ENCODE measurements around the gene SV2C. TPM values are rescaled to one million over a fixed set of nuclear protein-coding genes. Genes with fewer than 3 reads are reported as not detected.

Gene SV2C
- total RNA-seq, 4 donors from 2014 or later = 0.87 to 1.7 (median 1.4) TPM

DNA sequence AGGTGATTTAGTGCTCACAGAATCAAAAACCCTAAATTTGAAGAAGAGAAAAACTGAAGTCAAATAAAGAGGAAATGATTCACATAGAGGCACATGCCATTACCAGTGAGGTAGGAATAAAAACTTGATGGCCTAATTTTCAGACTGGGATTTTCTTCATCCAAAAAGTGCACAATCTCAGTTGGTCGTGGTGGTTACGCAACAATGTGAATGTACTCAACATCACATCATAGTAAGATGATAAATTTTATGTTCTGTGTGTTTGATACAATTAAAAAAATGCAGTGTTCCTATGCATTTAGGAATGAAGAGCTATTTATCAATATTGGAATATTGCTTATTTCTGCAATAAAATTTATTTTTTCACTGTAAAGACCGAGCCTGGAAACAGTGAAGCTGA lies 60.7 kb downstream of the SV2C start:
- no peak overlapping the region for H3K27ac ChIP-seq

DNA sequence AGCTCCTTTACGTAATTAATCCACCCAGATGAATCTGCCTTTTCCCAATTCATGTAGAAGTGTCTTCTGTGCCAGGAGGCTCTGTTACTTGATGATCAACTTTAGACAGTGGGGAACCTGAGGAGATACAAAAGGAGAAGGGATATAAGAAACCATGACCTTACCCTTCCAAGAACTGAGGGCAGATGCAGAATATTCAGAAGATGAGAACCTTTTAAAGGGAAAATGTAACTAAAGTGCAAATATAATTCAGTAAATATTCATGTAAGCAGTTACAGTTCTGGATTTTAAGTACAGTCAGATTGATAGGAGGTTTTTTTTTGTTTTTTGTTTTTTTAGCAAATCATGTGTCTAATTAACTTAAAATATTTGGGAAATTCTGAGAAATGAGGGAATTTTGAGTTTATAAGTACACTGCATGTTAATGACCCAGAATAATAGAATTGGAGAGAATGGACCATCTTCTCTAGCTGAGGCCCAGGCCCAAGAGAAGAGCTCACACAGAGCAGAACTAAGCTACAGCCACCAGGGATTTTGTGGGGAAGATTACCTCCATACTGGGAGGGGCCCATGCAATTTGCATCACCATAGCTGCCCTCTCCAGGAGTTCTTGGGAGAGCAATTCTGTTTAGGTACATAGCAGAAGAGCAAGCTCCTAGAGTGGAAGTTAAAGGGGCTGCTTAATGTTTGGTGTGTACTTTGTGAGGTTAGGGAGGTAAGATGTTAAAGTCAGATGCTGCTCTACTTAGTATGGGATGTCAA lies 61.5 kb downstream of the SV2C start:
- H3K27me3 ChIP-seq = no peaks in the 10 kb centered on the region
- no peaks in the 10 kb centered on the region for H3K4me1 ChIP-seq
- H3K27ac ChIP-seq = no peak overlapping the region
- 80 to 96% methylated on average over 1 of the region's 1 CpG for WGBS, 2 donors
- no peaks in the 10 kb centered on the region for H3K9me3 ChIP-seq
- no peak for TF ChIP-seq EP300 (IDR thresholded peaks at IDR 0.05)
- no peak for TF ChIP-seq CTCF (IDR thresholded peaks at IDR 0.05)
- TF ChIP-seq POLR2A (IDR thresholded peaks at IDR 0.05) = no peak
- no peak for DNase-seq (ENCODE audit: low spot score in 2 of 2)
- H3K4me3 ChIP-seq = no peak overlapping the region
- H3K36me3 ChIP-seq = no peaks in the 10 kb centered on the region

More for the DNA sequence above, 60.7 kb downstream of the SV2C start:
- Histone ChIP-seq H3K36me3 (no peaks in the 10 kb centered on the region), H3K4me1 (no peaks in the 10 kb centered on the region), H3K27me3 (no peaks in the 10 kb centered on the region), H3K4me3 (no peak overlapping the region), H3K9me3 (no peaks in the 10 kb centered on the region)
- TF ChIP-seq CTCF (IDR thresholded peaks at IDR 0.05) = no peak
- TF ChIP-seq POLR2A (IDR thresholded peaks at IDR 0.05) = no peak
- TF ChIP-seq EP300 (IDR thresholded peaks at IDR 0.05) = no peak
- no peak for DNase-seq (ENCODE audit: low spot score in 2 of 2)
- 77 to 83% methylated on average over 3 of the region's 3 CpGs for WGBS, 2 donors

DNA sequence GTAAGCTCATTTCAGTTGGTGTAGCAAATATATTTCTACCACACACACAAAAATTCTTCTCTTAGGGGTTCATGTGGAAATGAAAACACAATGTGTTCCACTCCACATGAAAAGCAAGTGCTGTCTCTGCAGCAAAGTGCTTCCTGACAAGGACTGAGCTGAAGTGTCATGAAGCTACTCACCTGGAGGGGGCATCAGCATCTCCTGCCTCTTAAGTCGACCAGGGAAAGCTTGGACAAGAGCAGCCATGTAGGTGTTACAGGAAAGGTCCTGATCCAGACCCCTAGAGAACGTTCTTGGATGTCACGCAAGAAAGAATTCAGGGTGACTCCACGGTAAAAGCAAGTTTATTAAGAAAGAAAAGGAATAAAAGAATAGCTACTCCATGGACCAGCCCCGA lies 62.8 kb downstream of the SV2C start:
- H3K27me3 ChIP-seq = no peaks in the 10 kb centered on the region
- H3K9me3 ChIP-seq = no peaks in the 10 kb centered on the region
- DNase-seq (ENCODE audit: low spot score in 2 of 2) = no peak
- no peak overlapping the region for H3K4me3 ChIP-seq
- no peaks in the 10 kb centered on the region for H3K4me1 ChIP-seq
- H3K36me3 ChIP-seq = no peaks in the 10 kb centered on the region
- TF ChIP-seq EP300 (IDR thresholded peaks at IDR 0.05) (no peak), POLR2A (IDR thresholded peaks at IDR 0.05) (no peak), CTCF (IDR thresholded peaks at IDR 0.05) (no peak)
- WGBS, 2 donors = 74 to 81% methylated on average over 5 of the region's 5 CpGs
- no peak overlapping the region for H3K27ac ChIP-seq

- TF ChIP-seq POLR2A (IDR thresholded peaks at IDR 0.05) (no peak), EP300 (IDR thresholded peaks at IDR 0.05) (no peak), CTCF (IDR thresholded peaks at IDR 0.05) (no peak)
- Histone ChIP-seq H3K9me3 (no peaks in the 10 kb centered on the region), H3K4me1 (no peaks in the 10 kb centered on the region), H3K27me3 (no peaks in the 10 kb centered on the region), H3K4me3 (no peak overlapping the region), H3K27ac (no peak overlapping the region), H3K36me3 (no peaks in the 10 kb centered on the region)
- 32 to 57% methylated on average over 1 of the region's 1 CpG for whole genome bisulfite sequencing, 2 donors
- no peak for DNase-seq (ENCODE audit: low spot score in 2 of 2)
Measured at GRCh38 chr5:76149636-76150035, 66.5 kb downstream of the SV2C start.

DNA sequence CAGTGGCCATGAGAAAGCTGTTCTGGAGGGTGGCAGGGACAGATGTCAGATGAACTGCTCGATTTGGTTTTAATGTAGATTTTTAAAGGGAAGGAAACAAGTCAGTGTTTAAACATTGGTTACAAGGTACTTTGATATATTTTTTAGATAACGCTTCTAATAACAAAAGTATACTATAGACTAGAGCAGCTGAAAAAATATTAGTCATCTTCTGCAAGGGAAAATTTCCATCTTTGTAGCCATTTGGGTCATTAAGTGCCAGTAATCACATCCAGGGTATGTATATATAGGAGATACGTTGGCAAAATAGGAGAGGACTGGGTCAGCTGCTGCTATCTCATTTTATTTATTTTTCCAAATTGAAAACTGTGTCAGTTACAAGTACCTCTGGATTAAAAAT lies 69.0 kb downstream of the SV2C start:
- DNase-seq (ENCODE audit: low spot score in 2 of 2) = no peak
- Histone ChIP-seq H3K9me3 (peaks cover 0 to 10% (median 0%) of the 10 kb centered on the region in 4 donors), H3K4me1 (no peaks in the 10 kb centered on the region), H3K36me3 (no peaks in the 10 kb centered on the region), H3K27me3 (no peaks in the 10 kb centered on the region), H3K4me3 (no peak overlapping the region), H3K27ac (no peak overlapping the region)
- no peak for TF ChIP-seq CTCF (IDR thresholded peaks at IDR 0.05)
- TF ChIP-seq POLR2A (IDR thresholded peaks at IDR 0.05) = no peak
- no peak for TF ChIP-seq EP300 (IDR thresholded peaks at IDR 0.05)
- WGBS, 2 donors = 56 to 67% methylated on average over 3 of the region's 3 CpGs

Measured in tibial nerve (tissue), 4 donors.